ENCODE measurements around the gene ATXN1. TPM values are rescaled to one million over a fixed set of nuclear protein-coding genes. Genes with fewer than 3 reads are reported as not detected.

ATXN1 gene
- total and polyA plus RNA-seq, 2 experiments from 2014 or later, result 4.8 to 9.1 TPM

GRCh38 chr6:16296061-16296670 is 465.1 kb downstream of the ATXN1 start:
- H3K4me1 ChIP-seq (ENCODE audit: insufficient read depth), result no peaks in the 10 kb centered on the region
- DNase-seq (ENCODE audit: low spot score) (no peak), ATAC-seq (no peak)
- Mint-ChIP-seq H3K4me3 (no peak overlapping the region), H3K36me3 (ENCODE audit: low read depth) (no peaks in the 10 kb centered on the region), H3K27me3 (ENCODE audit: insufficient read depth, low read depth, poor library complexity) (peaks cover 9% of the 10 kb centered on the region), H3K27ac (no peak overlapping the region), H3K4me1 (no peaks in the 10 kb centered on the region; the same call in 2 of the 3 replicates), H3K9me3 (no peaks in the 10 kb centered on the region; the same call in 2 of the 3 replicates)
- H4K20me1 ChIP-seq (replicated peaks; ENCODE audit: insufficient read depth), result no peaks in the 10 kb centered on the region
- no peak overlapping the region for H3K27ac ChIP-seq (ENCODE audit: low read depth)
- H3K79me2 ChIP-seq (replicated peaks; ENCODE audit: insufficient read depth), result no peaks in the 10 kb centered on the region
- no peaks in the 10 kb centered on the region for H3K9me2 ChIP-seq (ENCODE audit: insufficient read depth)
- no peaks in the 10 kb centered on the region for H3F3A ChIP-seq (replicated peaks; ENCODE audit: low read depth)
- H3K36me3 ChIP-seq (ENCODE audit: insufficient read depth), result no peaks in the 10 kb centered on the region
- no peak overlapping the region for H2AFZ ChIP-seq
- TF ChIP-seq ZNF114 (CRISPR knock-in tag; IDR thresholded peaks at IDR 0.05) (no peak), NANOG (IDR thresholded peaks at IDR 0.05; ENCODE audit: borderline replicate concordance) (no peak), EZH2 (IDR thresholded peaks at IDR 0.05; ENCODE audit: low read depth, unreplicated experiment) (no peak), STAT1 (IDR thresholded peaks at IDR 0.05; ENCODE audit: unreplicated experiment) (no peak), EZH2phosphoT487 (IDR thresholded peaks at IDR 0.05; ENCODE audit: unreplicated experiment) (no peak), ZNF331 (CRISPR knock-in tag; IDR thresholded peaks at IDR 0.05; ENCODE audit: low read depth) (no peak), CTCF (conservative IDR thresholded peaks at IDR 0.05; ENCODE audit: low read depth in 2 of 2) (no peak), JUNB (IDR thresholded peaks at IDR 0.05; ENCODE audit: unreplicated experiment) (no peak), CREB1 (CRISPR knock-in tag; IDR thresholded peaks at IDR 0.05; ENCODE audit: low read depth) (no peak), POLR2AphosphoS5 (IDR thresholded peaks at IDR 0.05; ENCODE audit: low read depth) (no peak), REST (IDR thresholded peaks at IDR 0.05; ENCODE audit: unreplicated experiment) (no peak)
- TF ChIP-seq, protein P1, sequence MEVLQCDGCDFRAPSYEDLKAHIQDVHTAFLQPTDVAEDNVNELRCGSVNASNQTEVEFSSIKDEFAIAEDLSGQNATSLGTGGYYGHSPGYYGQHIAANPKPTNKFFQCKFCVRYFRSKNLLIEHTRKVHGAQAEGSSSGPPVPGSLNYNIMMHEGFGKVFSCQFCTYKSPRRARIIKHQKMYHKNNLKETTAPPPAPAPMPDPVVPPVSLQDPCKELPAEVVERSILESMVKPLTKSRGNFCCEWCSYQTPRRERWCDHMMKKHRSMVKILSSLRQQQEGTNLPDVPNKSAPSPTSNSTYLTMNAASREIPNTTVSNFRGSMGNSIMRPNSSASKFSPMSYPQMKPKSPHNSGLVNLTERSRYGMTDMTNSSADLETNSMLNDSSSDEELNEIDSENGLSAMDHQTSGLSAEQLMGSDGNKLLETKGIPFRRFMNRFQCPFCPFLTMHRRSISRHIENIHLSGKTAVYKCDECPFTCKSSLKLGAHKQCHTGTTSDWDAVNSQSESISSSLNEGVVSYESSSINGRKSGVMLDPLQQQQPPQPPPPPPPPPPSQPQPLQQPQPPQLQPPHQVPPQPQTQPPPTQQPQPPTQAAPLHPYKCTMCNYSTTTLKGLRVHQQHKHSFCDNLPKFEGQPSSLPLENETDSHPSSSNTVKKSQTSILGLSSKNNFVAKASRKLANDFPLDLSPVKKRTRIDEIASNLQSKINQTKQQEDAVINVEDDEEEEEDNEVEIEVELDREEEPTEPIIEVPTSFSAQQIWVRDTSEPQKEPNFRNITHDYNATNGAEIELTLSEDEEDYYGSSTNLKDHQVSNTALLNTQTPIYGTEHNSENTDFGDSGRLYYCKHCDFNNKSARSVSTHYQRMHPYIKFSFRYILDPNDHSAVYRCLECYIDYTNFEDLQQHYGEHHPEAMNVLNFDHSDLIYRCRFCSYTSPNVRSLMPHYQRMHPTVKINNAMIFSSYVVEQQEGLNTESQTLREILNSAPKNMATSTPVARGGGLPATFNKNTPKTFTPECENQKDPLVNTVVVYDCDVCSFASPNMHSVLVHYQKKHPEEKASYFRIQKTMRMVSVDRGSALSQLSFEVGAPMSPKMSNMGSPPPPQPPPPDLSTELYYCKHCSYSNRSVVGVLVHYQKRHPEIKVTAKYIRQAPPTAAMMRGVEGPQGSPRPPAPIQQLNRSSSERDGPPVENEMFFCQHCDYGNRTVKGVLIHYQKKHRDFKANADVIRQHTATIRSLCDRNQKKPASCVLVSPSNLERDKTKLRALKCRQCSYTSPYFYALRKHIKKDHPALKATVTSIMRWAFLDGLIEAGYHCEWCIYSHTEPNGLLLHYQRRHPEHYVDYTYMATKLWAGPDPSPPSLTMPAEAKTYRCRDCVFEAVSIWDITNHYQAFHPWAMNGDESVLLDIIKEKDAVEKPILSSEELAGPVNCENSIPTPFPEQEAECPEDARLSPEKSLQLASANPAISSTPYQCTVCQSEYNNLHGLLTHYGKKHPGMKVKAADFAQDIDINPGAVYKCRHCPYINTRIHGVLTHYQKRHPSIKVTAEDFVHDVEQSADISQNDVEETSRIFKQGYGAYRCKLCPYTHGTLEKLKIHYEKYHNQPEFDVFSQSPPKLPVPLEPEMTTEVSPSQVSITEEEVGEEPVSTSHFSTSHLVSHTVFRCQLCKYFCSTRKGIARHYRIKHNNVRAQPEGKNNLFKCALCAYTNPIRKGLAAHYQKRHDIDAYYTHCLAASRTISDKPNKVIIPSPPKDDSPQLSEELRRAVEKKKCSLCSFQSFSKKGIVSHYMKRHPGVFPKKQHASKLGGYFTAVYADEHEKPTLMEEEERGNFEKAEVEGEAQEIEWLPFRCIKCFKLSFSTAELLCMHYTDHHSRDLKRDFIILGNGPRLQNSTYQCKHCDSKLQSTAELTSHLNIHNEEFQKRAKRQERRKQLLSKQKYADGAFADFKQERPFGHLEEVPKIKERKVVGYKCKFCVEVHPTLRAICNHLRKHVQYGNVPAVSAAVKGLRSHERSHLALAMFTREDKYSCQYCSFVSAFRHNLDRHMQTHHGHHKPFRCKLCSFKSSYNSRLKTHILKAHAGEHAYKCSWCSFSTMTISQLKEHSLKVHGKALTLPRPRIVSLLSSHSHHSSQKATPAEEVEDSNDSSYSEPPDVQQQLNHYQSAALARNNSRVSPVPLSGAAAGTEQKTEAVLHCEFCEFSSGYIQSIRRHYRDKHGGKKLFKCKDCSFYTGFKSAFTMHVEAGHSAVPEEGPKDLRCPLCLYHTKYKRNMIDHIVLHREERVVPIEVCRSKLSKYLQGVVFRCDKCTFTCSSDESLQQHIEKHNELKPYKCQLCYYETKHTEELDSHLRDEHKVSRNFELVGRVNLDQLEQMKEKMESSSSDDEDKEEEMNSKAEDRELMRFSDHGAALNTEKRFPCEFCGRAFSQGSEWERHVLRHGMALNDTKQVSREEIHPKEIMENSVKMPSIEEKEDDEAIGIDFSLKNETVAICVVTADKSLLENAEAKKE (CRISPR knock-in tag; IDR thresholded peaks at IDR 0.05), result no peak
- TF ChIP-seq, protein P2, sequence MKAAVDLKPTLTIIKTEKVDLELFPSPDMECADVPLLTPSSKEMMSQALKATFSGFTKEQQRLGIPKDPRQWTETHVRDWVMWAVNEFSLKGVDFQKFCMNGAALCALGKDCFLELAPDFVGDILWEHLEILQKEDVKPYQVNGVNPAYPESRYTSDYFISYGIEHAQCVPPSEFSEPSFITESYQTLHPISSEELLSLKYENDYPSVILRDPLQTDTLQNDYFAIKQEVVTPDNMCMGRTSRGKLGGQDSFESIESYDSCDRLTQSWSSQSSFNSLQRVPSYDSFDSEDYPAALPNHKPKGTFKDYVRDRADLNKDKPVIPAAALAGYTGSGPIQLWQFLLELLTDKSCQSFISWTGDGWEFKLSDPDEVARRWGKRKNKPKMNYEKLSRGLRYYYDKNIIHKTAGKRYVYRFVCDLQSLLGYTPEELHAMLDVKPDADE (IDR thresholded peaks at IDR 0.05), result no peak
- H3K27me3 ChIP-seq (ENCODE audit: insufficient read depth), result no peaks in the 10 kb centered on the region
- H3K4me2 ChIP-seq, result no peak overlapping the region
- H3K4me3 ChIP-seq, result no peak overlapping the region

Measured in GM23338 (cell line).